Activated T-helper 1 cell treated with Interleukin-2 at 50 U/mL for 16 hours (primary cell): ENCODE results near the gene FAM20C.
"Not testable (repeated sequence)": the region's sequence is repeated elsewhere in the genome, so short reads cannot be mapped to it uniquely, and the experiment has no call there.

ENCODE experiments used
- DNase-seq: peaks from one replicate; pipeline ENCODE4 v3.0.0-alpha.2; 2020; ENCODE audit warnings: low read depth

Gene FAM20C

DNA sequence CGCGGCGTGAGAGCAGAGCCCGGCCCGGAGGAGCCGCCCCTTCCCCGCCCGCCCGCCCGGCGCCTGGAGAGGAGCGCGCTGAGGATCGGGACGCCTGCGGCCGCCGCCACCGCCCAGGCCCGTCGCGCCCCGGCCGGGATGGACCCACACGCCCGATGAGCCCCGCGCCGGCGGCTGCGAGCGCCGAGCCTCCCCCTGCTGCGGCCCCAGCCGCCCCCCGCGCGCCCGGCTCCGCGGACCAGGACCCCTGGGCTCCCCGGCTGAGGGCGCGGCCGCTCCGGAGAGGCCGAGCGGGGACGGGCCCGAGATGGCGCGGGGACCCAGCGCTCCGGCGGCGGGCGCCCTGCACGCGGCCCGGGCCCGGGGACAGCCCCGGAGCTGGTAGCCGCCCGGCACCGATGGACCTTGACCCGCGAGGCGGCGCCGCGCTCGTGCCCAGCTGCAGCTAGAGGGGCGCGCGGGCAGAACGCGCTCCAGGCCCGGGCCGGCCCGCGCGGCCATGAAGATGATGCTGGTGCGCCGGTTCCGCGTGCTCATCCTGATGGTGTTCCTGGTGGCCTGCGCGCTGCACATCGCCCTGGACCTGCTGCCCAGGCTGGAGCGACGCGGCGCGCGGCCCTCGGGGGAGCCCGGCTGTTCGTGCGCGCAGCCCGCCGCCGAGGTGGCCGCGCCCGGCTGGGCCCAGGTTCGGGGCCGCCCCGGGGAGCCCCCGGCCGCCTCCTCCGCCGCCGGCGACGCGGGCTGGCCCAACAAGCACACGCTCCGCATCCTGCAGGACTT lies 520 bp downstream of the FAM20C start:
- no peak for DNase-seq

GRCh38 chr7:193481-194251 lies 1.3 kb downstream of the FAM20C start:
- no peak for DNase-seq

- DNase-seq, result no peak
Observed at GRCh38 chr7:194252-195009, 2.1 kb downstream of the FAM20C start.

- DNase-seq, result no peak
Observed at GRCh38 chr7:195010-195829, 2.8 kb downstream of the FAM20C start.

GRCh38 chr7:195830-196128 lies 3.4 kb downstream of the FAM20C start:
- DNase-seq, result no peak

GRCh38 chr7:196283-196682 lies 3.9 kb downstream of the FAM20C start:
- DNase-seq, result no peak

GRCh38 chr7:196778-197321 lies 4.5 kb downstream of the FAM20C start:
- no peak for DNase-seq

GRCh38 chr7:197413-198335 lies 5.3 kb downstream of the FAM20C start:
- DNase-seq, result no peak

DNA sequence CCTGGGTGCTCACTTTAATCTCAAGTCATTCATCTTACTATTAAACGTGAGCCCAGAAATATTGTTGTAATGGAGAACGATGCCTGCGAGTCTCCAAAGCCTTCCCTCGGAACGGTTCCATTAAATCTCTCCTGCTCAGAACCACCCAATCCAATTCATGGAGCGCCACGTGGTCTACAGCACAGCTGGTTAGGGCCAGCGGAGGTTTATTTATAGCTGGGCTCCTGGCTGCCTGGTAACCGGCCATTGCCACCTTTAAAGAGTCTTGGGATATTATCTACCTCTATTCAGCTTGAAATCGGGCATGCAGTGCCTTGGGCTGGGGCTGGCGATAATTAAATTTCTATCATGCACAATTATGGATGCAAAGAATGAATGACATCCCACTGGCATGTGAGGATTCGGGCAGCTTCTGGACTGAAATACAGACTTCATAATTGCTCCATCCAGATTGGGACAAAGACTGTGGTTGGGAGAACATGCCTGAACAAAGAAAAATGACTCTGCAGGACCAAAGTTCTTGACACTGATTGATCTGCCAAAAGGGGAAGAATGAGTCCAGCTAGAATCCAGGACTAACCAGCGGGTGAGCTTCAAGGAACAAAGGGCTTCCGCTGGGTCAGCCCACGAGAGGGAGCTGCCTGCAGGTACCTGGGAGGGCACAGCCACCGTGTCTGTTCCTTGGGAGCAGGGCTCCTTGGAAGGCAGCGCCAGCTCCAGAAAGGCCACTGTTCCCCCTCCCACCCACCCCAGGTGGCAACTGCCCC lies 7.3 kb downstream of the FAM20C start:
- DNase-seq, result no peak

- DNase-seq, result no peak
Observed at GRCh38 chr7:200290-200689, 7.9 kb downstream of the FAM20C start.

DNA sequence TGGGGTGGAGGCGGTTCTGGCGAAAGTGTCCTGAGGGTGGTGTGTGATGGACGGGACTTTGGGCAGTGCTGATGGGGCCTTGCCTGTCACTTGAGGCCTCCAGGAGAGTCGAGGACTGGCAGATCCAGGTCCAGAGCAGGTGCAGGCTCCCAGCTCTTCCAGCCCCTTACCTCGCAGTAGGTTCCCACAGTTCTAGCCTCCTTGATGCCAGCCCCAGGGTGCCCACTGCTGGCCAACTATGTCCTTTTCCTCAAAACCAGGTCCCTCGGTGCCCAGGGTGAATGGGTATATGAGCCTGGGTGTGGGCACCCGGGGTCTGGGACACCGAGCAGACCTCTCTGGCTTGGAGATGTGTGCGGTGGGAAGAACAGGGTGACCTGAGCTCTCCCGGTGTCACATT lies 8.3 kb downstream of the FAM20C start:
- DNase-seq, result no peak

DNA sequence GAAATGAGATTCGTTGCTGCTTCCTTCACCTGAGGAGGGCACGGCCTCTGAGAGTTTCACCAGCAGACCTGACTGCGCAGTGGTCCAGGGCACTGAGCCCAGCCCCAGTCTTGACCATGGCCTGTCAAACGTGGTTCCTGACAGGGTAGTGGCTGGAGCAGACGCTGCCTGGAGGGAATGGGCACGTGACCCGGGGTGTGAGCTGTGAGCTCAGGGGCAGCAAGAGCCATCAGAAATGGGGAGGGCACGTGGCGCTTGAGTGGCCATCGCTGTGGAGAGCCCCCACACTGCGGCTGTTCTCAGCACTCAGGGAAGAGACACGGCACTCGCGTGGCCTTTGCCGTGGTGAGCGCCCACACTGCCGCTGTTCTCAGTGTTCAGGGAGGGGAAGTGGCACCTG lies 12.0 kb downstream of the FAM20C start:
- DNase-seq, result no peak

- DNase-seq, result no peak
Observed at GRCh38 chr7:205115-206010, 13.0 kb downstream of the FAM20C start.

DNA sequence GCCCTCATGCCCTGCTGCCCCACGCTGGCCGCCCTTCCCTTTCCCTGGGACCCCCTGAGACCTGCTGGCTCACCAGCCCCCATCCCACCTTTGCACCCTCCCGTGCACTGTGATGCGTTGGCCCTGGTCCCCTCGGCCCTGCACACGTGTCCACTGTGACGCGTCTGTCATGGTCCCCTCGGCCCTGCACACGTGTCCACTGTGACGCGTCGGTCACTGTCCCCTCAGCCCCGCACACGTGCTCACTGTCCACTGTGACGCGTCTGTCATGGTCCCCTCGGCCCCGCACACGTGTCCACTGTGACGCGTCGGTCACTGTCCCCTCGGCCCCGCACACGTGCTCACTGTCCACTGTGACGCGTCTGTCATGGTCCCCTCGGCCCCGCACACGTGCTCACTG lies 14.0 kb downstream of the FAM20C start:
- DNase-seq, result not testable (repeated sequence)

DNA sequence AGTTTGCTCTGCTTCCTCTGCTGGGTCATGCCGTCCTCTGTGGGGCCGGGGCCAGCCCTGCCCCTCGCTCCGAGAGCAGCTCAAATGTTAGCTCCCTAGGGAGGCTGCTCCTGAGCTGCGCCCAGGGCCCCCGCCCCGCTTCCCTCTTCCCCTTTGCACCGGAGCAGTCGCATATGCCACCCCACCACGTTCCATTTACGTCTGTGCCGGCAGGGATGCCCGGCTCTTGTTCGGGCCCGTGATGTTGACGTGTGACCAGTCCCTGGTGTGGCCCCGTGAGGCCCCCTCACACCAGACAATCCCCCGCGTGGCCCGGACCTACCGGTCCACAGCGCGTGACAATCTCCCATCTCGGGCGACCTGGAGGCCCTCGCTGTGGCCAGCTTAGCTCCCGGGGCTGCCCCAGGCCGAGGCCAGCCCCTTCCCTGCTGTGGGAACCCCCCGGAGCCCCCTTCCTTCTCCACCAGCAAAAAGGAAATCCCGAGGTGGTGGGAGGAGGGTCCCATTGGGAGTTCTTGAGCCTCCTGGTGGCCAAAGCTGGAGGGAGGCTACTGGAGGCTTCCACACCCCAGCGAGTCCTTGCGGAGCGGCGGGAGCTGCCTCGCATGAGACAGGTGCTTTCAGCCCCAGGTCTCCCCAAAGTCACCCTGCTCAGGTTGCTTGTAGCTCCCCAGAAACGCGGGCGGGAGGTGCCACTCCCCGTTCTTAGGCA lies 15.2 kb downstream of the FAM20C start:
- DNase-seq, result no peak

GRCh38 chr7:208130-208673 lies 15.8 kb downstream of the FAM20C start:
- DNase-seq, result no peak

DNA sequence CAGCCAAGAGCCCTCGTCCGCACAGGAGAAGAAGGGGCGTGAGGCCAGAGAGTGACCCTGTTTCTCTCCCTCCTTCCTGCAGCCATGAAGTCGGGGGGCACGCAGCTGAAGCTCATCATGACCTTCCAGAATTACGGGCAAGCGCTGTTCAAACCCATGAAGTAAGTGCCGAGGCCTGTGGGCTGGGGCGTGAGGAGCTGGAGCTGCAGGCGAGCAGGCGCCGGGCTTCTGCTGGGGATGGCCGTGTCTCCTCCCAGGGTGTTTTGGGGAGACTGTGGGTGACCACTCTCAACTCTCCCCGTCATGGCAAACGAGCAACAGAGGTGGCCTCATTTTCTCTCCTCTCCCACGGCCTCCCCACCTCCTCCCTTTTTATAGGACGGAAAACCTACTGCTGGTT lies 16.4 kb downstream of the FAM20C start:
- DNase-seq, result no peak

DNA sequence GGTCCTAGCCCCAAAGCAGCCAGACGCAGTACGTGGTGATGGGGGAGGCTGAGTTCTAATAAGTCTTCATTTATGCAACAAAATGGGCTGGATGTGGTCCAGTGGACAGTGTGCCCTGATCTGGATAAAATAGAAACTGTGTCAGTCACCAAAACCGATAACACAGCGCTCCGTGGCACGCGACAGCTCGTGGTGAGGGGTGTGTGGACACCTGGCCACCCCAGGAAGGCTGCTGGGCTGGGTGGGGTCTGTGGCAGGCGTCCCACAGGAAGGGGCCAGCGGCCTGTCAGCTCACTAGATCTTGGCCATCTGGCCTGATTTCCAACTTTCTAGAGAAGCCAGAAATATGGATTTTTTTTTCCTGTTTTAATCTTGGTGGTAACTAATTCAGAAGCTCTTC lies 17.0 kb downstream of the FAM20C start:
- no peak for DNase-seq
